BJ (cell line): Measurements from ENCODE around the gene ZNF683. TPM values are rescaled to one million over a fixed set of nuclear protein-coding genes. Genes with fewer than 3 reads are reported as not detected.
A peak's percentile ranks its signal among the peaks of the same experiment; 100 is the strongest.

Experiments
- CTCF ChIA-PET: fragments of 350-600 bp; formaldehyde crosslinking; extraction: SDS; loops from one replicate; lab custom pipeline; 2021; ENCODE audit warnings: antibody characterized with exemption, inconsistent platforms; lab: Yijun Ruan, JAX
- POLR2A ChIA-PET: fragments of 300-600 bp; sonication (Branson Sonifier 250); formaldehyde crosslinking; extraction: SDS; loops from one replicate; lab custom pipeline; 2021; ENCODE audit warnings: antibody characterized with exemption; lab: Charles Lee
- DNase-seq: peaks from one replicate; pipeline ENCODE4 v3.0.0-alpha.2; 2011; ENCODE audit warnings: low read depth
- H3K27me3 ChIP-seq: 2 replicates; pipeline ENCODE4 v1.6.0; 2011; ENCODE audit warnings: low read length; ENCODE audit not compliant: control insufficient read depth, insufficient read depth
- H3K36me3 ChIP-seq: 2 replicates; pipeline ENCODE4 v1.5.1; 2011; ENCODE audit warnings: low read length; ENCODE audit not compliant: control insufficient read depth, insufficient read depth
- H3K4me3 ChIP-seq: 2 replicates; pipeline ENCODE4 v1.5.1; 2011; ENCODE audit warnings: low read depth, mild to moderate bottlenecking, control low read depth, low read length
- polyA plus RNA-seq: library from polyadenylated mRNA; depleted of rRNA; stranded (reverse); fragments of >200 nt; gene quantifications from 2 replicates; pipeline ENCODE4 v1.2.3, GENCODE V29; 2011
- TF ChIP-seq, protein P1 (sequence below): IDR thresholded peaks from 2 replicates; pipeline ENCODE4 v1.5.1; 2011; ENCODE audit warnings: low read depth, mild to moderate bottlenecking, control low read depth, inconsistent platforms, low read length, moderate library complexity; ENCODE audit not compliant: insufficient read depth

ZNF683 gene
- polyA plus RNA-seq, 1 experiment: not detected

- POLR2A ChIA-PET: no interaction called here
- CTCF ChIA-PET: interaction anchor here (1.0 to 2.0 kb wide), 3 partner anchors 49 to 155 kb away, joined by 3 to 6 read pairs (median 5); partner anchors contain the start of gene ZNF593
- no peak for DNase-seq
- H3K4me3 ChIP-seq: no peak overlapping the region
- 0 out of 2 replicates have a peak, but pooled peaks cover 1% of the 10 kb centered on the region for H3K27me3 ChIP-seq
- H3K36me3 ChIP-seq: no peaks in the 10 kb centered on the region
- TF ChIP-seq, protein P1, sequence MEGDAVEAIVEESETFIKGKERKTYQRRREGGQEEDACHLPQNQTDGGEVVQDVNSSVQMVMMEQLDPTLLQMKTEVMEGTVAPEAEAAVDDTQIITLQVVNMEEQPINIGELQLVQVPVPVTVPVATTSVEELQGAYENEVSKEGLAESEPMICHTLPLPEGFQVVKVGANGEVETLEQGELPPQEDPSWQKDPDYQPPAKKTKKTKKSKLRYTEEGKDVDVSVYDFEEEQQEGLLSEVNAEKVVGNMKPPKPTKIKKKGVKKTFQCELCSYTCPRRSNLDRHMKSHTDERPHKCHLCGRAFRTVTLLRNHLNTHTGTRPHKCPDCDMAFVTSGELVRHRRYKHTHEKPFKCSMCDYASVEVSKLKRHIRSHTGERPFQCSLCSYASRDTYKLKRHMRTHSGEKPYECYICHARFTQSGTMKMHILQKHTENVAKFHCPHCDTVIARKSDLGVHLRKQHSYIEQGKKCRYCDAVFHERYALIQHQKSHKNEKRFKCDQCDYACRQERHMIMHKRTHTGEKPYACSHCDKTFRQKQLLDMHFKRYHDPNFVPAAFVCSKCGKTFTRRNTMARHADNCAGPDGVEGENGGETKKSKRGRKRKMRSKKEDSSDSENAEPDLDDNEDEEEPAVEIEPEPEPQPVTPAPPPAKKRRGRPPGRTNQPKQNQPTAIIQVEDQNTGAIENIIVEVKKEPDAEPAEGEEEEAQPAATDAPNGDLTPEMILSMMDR: no peak
Observed at GRCh38 chr1:26324550-26324949, 48.0 kb downstream of the ZNF683 start.

DNA sequence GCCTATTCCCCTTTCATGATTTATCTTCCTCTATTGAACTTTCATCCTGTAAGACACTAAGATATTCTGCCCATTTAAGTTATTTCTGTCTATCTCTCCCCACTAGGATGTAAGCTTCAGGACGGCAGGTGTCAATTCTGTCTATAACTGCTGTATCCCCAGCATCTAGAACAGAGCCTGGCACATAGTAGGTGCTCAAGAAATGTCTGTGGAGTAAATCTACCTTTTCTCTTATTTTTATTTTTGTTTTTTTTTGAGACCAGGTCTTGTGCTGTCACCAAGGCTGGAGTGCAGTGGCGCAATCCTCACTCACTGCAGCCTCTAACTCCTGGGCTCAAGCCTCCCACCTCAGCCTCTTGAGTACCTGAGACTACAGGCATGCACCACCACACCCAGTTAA is 49.2 kb downstream of the ZNF683 start:
- TF ChIP-seq, protein P1: no peak
- no peaks in the 10 kb centered on the region for H3K36me3 ChIP-seq
- no peak for DNase-seq
- no peak overlapping the region for H3K4me3 ChIP-seq
- ChIA-PET POLR2A (no interaction called here), CTCF (interaction anchor here (0.7 to 4.0 kb wide), 6 partner anchors 38 to 652 kb away, joined by 3 to 67 read pairs (median 14); partner anchors contain the start of genes CEP85 and ZNF593)
- 0 out of 2 replicates have a peak, but pooled peaks cover 1% of the 10 kb centered on the region for H3K27me3 ChIP-seq

- Histone ChIP-seq H3K27me3 (0 out of 2 replicates have a peak, but pooled peaks cover 1% of the 10 kb centered on the region), H3K4me3 (no peak overlapping the region), H3K36me3 (no peaks in the 10 kb centered on the region)
- DNase-seq: no peak
- TF ChIP-seq, protein P1: no peak
- ChIA-PET CTCF (interaction anchor here (0.6 to 4.0 kb wide), 38 partner anchors 8 to 290 kb away, joined by 3 to 67 read pairs (median 6); partner anchors contain the start of genes CATSPER4, CEP85, SH3BGRL3 and UBXN11), POLR2A (no interaction called here)
Observed at GRCh38 chr1:26322042-26322331, 50.6 kb downstream of the ZNF683 start.

GRCh38 chr1:26321315-26322041 is 51.1 kb downstream of the ZNF683 start:
- no peak overlapping the region for H3K4me3 ChIP-seq

GRCh38 chr1:26320896-26321295 is 51.7 kb downstream of the ZNF683 start:
- DNase-seq: no peak
- H3K4me3 ChIP-seq: no peak overlapping the region
- 0 out of 2 replicates have a peak, but pooled peaks cover 1% of the 10 kb centered on the region for H3K27me3 ChIP-seq
- ChIA-PET CTCF (interaction anchor here (0.9 to 4.0 kb wide), 26 partner anchors 9 to 286 kb away, joined by 3 to 67 read pairs (median 6); partner anchors contain the start of genes CATSPER4, CEP85, SH3BGRL3 and UBXN11), POLR2A (no interaction called here)
- no peaks in the 10 kb centered on the region for H3K36me3 ChIP-seq
- TF ChIP-seq, protein P1: no peak

More at GRCh38 chr1:26321315-26322041, 51.1 kb downstream of the ZNF683 start:
- H3K36me3 ChIP-seq: no peaks in the 10 kb centered on the region
- ChIA-PET POLR2A (no interaction called here), CTCF (interaction anchor here (0.6 to 4.0 kb wide), 41 partner anchors 8 to 290 kb away, joined by 3 to 67 read pairs (median 6); partner anchors contain the start of genes CATSPER4, CEP85, SH3BGRL3 and UBXN11)
- DNase-seq: peak; percentile 21
- TF ChIP-seq, protein P1: peak; percentile 94
- 0 out of 2 replicates have a peak, but pooled peaks cover 1% of the 10 kb centered on the region for H3K27me3 ChIP-seq
